Stimulated activated CD8-positive, alpha-beta memory T cell treated with anti-CD3 and anti-CD28 coated beads, Interleukin-12 subunit alpha, Interleukin-12 subunit beta, amount 100 ng/mL, for 24 hours (primary cell): ENCODE results near the gene NFX1.
"Not testable (repeated sequence)": the region's sequence is repeated elsewhere in the genome, so short reads cannot be mapped to it uniquely, and the experiment has no call there.

Experiments used
- DNase-seq: peaks from one replicate; pipeline ENCODE4 v3.0.0-alpha.2; 2020; ENCODE audit errors: extremely low read depth

Gene NFX1

GRCh38 chr9:33310748-33311147, 20.4 kb downstream of the NFX1 start:
- no peak for DNase-seq

DNA sequence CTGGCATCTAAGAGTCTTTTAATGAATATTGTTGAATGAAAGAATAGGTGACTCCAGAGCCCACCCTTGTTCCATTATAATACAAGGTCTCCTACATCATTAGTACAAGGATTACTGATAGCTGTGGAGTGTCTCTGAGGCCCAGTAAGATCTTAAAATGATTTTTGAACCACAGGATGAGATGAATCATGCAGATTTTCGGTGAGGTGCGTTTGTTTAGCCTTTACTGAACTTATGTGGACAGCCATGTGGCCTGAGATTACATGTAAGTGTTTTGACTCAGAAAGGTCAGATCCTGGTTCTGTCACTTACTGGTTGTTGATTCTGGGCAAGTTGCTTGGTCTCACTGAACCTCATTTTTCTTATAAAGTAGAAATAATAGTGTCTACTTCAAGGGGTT, 21.6 kb downstream of the NFX1 start:
- DNase-seq: no peak

DNA sequence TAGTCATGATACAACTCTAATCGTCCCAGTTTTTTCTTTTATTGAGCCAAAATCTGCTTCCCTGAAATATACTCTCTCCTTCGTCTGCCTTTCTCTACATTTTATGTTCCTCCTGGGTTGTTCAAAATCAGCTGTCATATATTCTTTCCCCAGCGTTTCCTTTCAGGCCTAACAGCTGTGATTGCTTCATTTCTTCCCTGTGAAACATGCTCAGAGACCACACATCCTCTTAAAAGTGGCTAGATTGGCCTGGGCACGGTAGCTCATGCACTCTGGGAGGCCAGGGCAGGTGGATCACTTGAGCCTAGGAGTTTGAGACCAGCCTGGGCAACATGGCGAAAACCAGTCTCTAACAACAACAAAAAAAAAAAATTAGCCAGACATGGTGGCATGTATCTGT, 25.1 kb downstream of the NFX1 start:
- no peak for DNase-seq

- not testable (repeated sequence) for DNase-seq
Observed at GRCh38 chr9:33317136-33317535, 26.8 kb downstream of the NFX1 start.

GRCh38 chr9:33318225-33318624, 27.9 kb downstream of the NFX1 start:
- no peak for DNase-seq

DNA sequence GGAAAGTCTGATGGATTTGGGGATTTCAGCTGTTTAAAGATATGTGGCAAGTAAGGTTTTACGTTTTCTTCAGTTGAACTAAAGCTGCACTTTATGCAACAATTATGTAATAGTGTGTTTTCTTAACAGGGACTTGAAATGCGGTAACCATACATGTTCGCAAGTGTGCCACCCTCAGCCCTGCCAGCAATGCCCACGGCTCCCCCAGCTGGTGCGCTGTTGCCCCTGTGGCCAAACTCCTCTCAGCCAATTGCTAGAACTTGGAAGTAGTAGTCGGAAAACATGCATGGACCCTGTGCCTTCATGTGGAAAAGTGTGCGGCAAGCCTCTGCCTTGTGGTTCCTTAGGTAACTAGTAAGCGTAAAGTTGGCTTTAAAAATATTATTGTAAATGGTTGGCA, 28.5 kb downstream of the NFX1 start:
- DNase-seq: no peak

DNA sequence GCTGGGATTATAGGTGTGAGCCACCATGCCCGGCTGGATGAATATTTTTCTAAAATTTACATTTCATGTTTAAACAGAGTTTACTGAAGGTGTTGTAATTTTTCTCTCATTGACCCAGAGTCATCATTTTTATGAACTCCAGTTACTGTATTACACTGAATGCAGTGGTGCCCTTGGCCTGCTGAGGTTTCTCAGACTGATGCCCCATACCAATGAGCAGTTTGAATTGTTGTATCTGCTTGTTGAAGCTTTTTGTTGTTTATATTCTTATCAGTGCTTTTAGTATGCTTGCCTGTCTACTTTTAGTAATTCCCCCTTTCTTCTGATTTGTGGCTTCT, 29.9 kb downstream of the NFX1 start:
- DNase-seq: no peak

DNA sequence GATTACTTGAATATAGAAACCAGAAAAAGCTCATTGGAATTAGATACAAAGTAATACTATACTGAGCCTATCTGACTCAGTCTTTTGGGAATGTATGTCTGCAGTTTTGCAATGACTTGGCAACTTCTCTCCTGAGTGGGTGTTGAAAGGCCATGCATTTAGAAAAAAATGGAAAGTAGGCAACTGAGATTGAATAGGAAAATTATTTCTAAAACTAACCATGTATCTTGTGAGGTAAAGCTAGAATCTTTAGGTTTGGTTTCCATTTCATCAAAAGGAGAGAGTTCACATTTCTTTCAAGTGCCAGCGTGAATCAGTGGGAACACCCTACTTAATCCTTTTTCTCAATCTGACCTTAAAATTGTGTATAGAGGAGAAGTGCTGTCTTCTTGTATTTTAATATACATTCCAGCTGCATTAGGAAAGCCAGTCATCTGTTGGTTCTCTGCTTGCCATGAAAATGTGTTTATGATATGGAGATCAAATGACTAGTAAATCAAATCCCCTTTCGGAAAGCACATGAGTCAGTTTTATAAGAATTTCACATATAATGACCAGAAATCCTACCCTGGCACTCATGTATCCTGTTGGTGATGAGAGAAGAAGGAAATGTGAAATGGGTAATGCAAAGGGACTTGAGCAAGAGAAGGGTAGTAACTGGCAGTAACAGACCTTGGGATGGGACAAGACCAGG, 30.4 kb downstream of the NFX1 start:
- DNase-seq: no peak

DNA sequence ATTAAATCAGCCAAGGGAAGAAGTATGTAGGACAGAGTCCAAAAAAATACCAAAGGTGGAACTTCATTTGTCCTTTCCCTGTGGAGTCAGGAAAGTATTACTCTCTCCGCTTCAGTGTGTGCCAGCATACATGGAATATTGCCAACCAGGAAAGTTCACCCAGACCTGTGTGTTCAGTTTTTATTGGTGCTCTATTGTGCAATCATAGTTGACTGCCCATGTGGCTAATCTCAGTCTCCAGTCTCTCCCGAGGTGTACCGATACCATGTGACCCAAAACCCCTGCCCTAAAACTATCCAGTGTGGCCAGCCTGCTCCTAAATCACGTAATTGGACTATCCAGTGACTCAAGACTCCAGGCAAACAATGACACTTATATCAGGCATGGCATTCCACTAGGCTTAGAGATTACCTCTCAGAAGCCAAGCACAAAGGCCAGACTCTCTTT, 38.8 kb downstream of the NFX1 start:
- DNase-seq: no peak

GRCh38 chr9:33329979-33330378, 39.7 kb downstream of the NFX1 start:
- no peak for DNase-seq

- no peak for DNase-seq
Observed at GRCh38 chr9:33331377-33331891, 41.1 kb downstream of the NFX1 start.

- no peak for DNase-seq
Observed at GRCh38 chr9:33332011-33332410, 41.7 kb downstream of the NFX1 start.

DNA sequence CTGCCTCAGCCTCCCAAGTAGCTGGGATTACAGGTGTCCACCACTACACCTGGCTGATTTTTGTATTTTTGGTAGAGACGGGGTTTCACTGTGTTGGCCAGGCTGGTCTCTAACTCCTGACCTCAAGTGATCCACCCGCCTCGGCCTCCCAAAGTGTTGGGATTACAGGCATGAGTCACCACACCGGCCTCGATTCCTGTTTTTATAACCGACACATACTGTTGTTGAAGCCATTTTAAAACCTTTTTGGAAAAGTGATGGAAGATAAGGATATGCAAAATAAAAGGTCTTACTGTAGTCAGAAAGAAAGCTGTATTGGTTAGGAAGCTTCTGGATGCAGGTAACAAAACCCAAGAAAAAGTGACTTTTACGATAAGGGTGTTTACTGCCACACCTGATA, 42.6 kb downstream of the NFX1 start:
- not testable (repeated sequence) for DNase-seq

GRCh38 chr9:33340186-33340585, 49.9 kb downstream of the NFX1 start:
- DNase-seq: no peak

DNA sequence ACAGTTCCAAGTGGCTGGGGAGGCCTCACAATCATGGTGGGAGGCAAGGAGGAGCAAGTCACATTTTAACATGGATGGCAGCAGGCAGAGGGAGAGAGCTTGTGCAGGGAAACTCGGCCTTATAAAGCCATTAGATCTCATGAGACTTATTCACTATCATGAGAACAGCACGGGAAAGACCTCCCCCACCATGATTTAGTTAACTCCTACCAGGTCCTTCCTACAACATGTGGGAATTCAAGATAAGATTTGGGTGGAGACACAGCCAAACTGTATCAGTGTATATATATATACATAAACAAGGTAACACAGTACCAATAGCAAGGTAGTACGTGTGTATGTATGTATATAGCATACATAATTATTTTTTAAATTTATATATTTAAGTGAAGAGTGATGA, 50.9 kb downstream of the NFX1 start:
- no peak for DNase-seq

GRCh38 chr9:33344145-33344544, 53.8 kb downstream of the NFX1 start:
- DNase-seq: no peak

DNA sequence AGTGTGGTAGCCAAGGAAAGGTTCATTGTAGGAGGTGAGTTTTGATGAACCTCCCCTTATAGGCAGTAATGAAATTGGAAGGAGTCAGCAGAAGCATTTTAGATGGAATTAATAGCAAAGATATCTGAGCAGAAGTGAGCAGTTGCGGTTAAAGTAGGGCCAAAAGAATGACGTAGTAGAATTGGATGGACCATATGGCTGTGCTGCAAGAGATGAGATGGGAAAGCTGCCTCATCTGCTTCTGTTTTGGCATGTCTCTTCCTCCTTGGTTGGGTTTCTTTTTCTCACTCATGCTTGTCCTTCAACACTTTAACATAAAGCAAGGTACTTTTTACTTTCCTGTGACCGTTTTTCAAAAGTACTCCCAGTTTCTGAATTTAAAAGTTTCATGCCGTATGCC, 56.2 kb downstream of the NFX1 start:
- no peak for DNase-seq

GRCh38 chr9:33348998-33349397, 58.7 kb downstream of the NFX1 start:
- DNase-seq: no peak

DNA sequence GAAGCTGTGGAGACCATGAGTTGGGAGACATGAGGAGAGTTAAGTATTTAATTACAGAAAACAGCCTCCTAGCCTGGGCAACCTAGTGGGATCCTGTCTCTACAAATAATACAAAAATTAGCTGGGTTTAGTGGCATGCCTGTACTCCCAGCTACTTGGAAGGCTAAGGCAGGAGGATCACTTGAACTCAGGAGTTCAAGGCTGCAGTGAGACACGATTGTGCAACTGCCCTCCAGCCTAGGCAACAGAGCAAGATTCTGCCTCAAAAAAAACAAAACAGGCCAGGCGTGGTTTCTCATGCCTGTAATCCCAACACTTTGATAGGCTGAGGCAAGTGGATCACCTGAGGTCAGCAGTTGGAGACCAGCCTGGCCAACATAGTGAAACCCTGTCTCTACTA, 59.4 kb downstream of the NFX1 start:
- no peak for DNase-seq

GRCh38 chr9:33350310-33350709, 60.0 kb downstream of the NFX1 start:
- DNase-seq: no peak

- no peak for DNase-seq
Observed at GRCh38 chr9:33351547-33351946, 61.2 kb downstream of the NFX1 start.

DNA sequence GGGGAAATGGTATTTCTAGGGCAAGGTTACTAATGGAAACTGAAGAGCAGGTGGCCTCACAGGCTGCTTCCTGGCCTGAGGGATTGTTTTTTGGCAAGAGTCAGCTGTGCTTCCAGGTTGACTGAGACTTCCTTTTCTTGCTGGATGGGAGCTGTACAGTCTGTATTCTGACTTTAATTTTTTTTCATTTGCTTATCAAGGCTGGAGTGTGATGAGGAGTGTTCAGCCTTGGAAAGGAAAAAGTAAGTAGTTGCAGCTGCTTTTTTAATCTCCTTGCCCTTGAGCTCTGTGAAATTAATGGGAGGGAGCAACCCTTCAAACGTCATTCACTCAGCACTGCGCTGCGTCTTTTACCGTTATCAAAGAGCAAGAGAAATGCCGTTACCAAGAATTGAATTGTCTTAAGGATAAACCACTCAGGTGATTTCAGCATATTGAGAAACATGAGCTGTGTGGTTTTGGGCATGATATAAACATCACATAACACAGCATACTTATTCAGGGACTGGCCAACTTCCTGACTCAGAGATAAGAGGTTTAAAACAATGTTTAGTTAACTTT, 64.4 kb downstream of the NFX1 start:
- DNase-seq: no peak

DNA sequence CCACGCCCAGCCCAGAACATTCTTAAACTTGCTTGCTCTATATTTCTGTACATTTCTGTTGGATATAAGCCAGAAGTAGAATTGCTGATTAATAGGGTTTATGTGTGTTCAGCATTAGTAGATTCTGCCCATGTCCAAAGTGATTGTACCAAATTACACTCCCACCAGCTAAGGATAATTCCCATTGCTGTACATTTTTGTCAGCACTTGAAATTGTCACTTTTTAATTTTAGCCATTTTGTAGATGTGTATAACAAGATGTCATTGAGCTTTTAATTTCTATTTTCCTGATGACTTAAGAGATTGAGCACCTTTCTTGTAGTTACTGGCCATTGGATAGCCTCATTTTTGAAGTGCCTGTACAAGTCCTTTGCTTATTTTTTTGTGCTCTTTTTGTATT, 65.6 kb downstream of the NFX1 start:
- no peak for DNase-seq

DNA sequence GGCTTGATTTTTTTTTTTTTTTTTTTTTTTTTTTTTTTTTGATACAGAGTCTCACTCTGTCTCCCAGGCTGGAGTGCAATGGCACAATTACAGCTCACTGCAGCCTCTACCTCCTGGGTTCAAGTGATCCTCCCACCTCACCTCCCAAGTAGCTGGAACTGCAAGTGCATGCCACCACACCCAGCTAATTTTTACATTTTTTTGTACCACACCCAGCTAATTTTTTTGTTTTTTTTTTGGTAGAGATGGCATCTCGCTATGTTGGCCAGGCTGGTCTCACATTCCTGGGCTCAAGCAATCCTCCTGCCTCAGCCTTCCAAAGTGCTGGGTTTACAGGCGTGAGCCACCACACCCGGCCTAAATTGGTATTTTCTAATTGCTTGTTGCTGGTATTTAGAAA, 68.3 kb downstream of the NFX1 start:
- DNase-seq: not testable (repeated sequence)
